ENCODE measurements around the gene GTF2A2.
"Not testable (repeated sequence)": the region's sequence is repeated elsewhere in the genome, so short reads cannot be mapped to it uniquely, and the experiment has no call there.

GTF2A2 gene

GRCh38 chr15:59656897-59657634 lies at the start of gene GTF2A2:
TSS of gene GTF2A2 (minus strand) at chr15:59657515. CDS start at chr15:59652277, 5,238 bp downstream.
- DNase-seq: peak; percentile 84

GRCh38 chr15:59703979-59704796 lies 46.9 kb upstream of the GTF2A2 start:
- DNase-seq: no peak

GRCh38 chr15:59702351-59702750 lies 45.0 kb upstream of the GTF2A2 start:
- DNase-seq: no peak

GRCh38 chr15:59701880-59702279 lies 44.6 kb upstream of the GTF2A2 start:
- DNase-seq: no peak

- DNase-seq: no peak
These were observed 42.6 kb upstream of the GTF2A2 start for GRCh38 chr15:59699810-59700431.

- not testable (repeated sequence) for DNase-seq
These were observed 40.8 kb upstream of the GTF2A2 start for GRCh38 chr15:59698065-59698464.

- no peak for DNase-seq
These were observed 39.0 kb upstream of the GTF2A2 start for GRCh38 chr15:59696332-59696731.

- DNase-seq: no peak
These were observed 37.5 kb upstream of the GTF2A2 start for GRCh38 chr15:59694779-59695178.

- DNase-seq: peak; percentile 4
These were observed 34.0 kb upstream of the GTF2A2 start for GRCh38 chr15:59691194-59691805.

- peak; percentile 29 for DNase-seq
These were observed 32.4 kb upstream of the GTF2A2 start for GRCh38 chr15:59689626-59690236.

GRCh38 chr15:59688782-59689625 lies 31.7 kb upstream of the GTF2A2 start, which contains the start of gene BNIP2:
TSS of gene BNIP2 (minus strand) at chr15:59689320. CDS start at chr15:59682457, 6,863 bp downstream.
- peak; percentile 91 for DNase-seq

GRCh38 chr15:59688423-59688781 lies 31.1 kb upstream of the GTF2A2 start:
- DNase-seq: no peak

GRCh38 chr15:59687836-59688235 lies 30.5 kb upstream of the GTF2A2 start:
- DNase-seq: no peak

GRCh38 chr15:59686389-59686788 lies 29.1 kb upstream of the GTF2A2 start:
- DNase-seq: no peak

GRCh38 chr15:59685737-59686297 lies 28.5 kb upstream of the GTF2A2 start:
- DNase-seq: no peak

- no peak for DNase-seq
These were observed 23.6 kb upstream of the GTF2A2 start for GRCh38 chr15:59680870-59681269.

- no peak for DNase-seq
These were observed 23.0 kb upstream of the GTF2A2 start for GRCh38 chr15:59680346-59680745.

- no peak for DNase-seq
These were observed 21.3 kb upstream of the GTF2A2 start for GRCh38 chr15:59678620-59679019.

- no peak for DNase-seq
These were observed 20.9 kb upstream of the GTF2A2 start for GRCh38 chr15:59678172-59678571.

GRCh38 chr15:59676565-59676964 lies 19.2 kb upstream of the GTF2A2 start:
- DNase-seq: no peak

GRCh38 chr15:59674361-59674877 lies 17.1 kb upstream of the GTF2A2 start:
- DNase-seq: no peak
